Activated T-helper 2 cell treated with anti-CD3 and anti-CD28 coated beads, Interferon-gamma antibody, Interleukin-2, Interleukin-4, amounts not matched to agents 10 μg/mL and 5 μg/mL and 100 μg/mL, durations not matched to agents 14 hours and 24 hours and 36 hours (primary cell): ENCODE data around the gene CFB. TPM values are rescaled to one million over a fixed set of nuclear protein-coding genes. Genes with fewer than 3 reads are reported as not detected.

Source experiments
- DNase-seq: peaks from one replicate; pipeline ENCODE4 v3.0.0; 2021; ENCODE audit warnings: low spot score
- H3K27ac Mint-ChIP-seq: one replicate; pipeline ENCODE4 v1.8.0; 2021; ENCODE audit warnings: mixed read lengths
- H3K27me3 Mint-ChIP-seq: one replicate; pipeline ENCODE4 v1.8.0; 2021; ENCODE audit warnings: low read depth, mixed read lengths
- H3K36me3 Mint-ChIP-seq: one replicate; pipeline ENCODE4 v1.8.0; 2021; ENCODE audit warnings: low read depth, mixed read lengths
- H3K4me1 Mint-ChIP-seq: one replicate; pipeline ENCODE4 v1.8.0; 2021; ENCODE audit warnings: low read depth, mixed read lengths
- H3K4me3 Mint-ChIP-seq: one replicate; pipeline ENCODE4 v1.8.0; 2021; ENCODE audit warnings: low read depth, mild to moderate bottlenecking, moderate library complexity, mixed read lengths
- H3K9me3 Mint-ChIP-seq: one replicate; pipeline ENCODE4 v1.8.0; 2021; ENCODE audit warnings: mixed read lengths
- intact Hi-C: fragments of 100-400 bp; cut with micrococcal nuclease; formaldehyde crosslinking; loops from one replicate; pipeline ENCODE4 v1.15.1; 2023
- total RNA-seq: library from RNA; stranded (reverse); gene quantifications from 2 replicates; pipeline ENCODE4 v1.2.3, GENCODE V29; 2022

CFB gene
- total RNA-seq, 1 donor from 2014 or later = 0.16 TPM

DNA sequence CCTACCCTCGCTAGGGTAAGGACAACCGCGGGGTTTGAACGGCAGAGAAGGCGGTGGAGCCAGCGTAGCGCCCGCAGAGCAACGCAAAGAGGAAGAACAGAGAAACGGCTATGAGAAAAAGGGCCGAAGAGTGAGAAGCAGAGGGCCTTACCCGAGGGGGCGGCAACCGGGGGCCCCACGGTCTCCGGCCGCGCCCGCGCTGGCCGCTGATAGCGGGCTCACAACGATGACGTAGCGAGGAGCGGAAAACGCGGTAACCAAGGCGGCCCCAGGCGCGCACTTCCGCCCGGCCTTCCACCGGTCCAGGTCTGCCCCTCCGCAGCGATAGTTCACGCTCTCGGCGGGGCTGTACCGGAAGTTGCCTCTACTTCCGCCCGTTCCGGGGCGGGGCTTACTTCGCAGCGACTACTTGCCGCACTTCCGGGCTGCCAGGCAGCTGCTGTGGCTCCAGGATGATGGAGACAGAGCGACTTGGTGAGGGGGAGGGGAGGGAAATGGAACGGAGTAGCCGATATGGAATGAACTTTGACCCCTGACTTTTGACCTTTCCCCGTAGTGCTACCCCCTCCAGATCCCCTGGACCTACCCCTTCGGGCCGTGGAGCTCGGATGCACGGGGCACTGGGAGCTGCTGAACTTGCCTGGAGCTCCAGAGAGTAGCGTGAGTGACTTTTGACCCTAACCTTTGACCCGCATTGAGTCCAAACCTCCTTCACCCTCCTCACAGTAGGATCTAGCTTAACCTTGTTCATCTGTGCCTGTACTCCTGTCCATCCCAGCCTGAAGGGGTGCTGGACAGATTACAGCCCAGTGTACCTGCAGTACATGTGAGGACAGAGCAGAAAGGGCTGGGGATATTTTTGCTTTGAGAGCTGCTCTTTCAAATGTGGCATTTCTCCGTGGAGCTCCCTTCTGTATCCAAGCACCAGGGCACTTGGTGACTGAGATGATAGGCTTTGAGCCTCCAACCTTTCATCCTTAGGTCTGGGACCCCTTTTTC lies 13.1 kb downstream of the CFB start, which contains the start of the genes NELFE and SKIC2:
NELFE (minus strand) TSS at position 231 of the 999 bp plus-strand sequence. CDS start 525 bp downstream, outside the sequence.
SKIC2 (plus strand) TSS at position 435 of the 999 bp plus-strand sequence; CDS start at position 453, 18 bp downstream.
- intact Hi-C loops = loop anchor here (1.0 to 10.0 kb wide), 4 partner anchors 13 to 274 kb away; partner anchors contain the start of genes AGPAT1, DXO, EHMT2 and LY6G5C
- Mint-ChIP-seq H3K27me3 (no peaks in the 10 kb centered on the region), H3K4me3 (peak within 1 kb of the TSS; percentile 93), H3K4me1 (peaks cover 25% of the 10 kb centered on the region), H3K27ac (peak within 1 kb of the TSS; percentile 98), H3K9me3 (no peaks in the 10 kb centered on the region), H3K36me3 (peaks cover 74% of the 10 kb centered on the region)
- peak; percentile 99 for DNase-seq

DNA sequence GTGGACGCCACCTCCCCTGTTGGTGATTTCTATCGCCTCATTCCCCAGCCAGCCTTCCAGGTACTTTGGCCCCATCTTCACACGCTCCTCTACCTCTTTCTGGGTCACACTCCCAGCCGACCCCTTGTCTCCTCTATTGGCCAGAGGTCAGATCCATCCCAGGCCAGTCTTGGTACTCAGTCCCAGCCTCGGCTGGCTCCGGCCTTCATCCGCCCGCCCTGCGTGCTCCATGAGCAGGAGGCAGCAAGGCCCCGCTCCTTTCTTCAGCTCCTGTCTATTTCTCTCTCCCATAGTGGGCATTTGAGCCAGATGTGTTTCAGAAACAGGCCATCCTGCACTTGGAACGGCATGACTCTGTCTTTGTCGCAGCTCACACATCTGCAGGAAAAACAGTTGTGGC lies 15.7 kb downstream of the CFB start:
- H3K4me3 Mint-ChIP-seq = no peak overlapping the region
- intact Hi-C loops = no loop called here
- H3K4me1 Mint-ChIP-seq = peaks cover 25% of the 10 kb centered on the region
- no peak overlapping the region for H3K27ac Mint-ChIP-seq
- no peaks in the 10 kb centered on the region for H3K27me3 Mint-ChIP-seq
- no peaks in the 10 kb centered on the region for H3K9me3 Mint-ChIP-seq
- no peak for DNase-seq
- peaks cover 73% of the 10 kb centered on the region for H3K36me3 Mint-ChIP-seq

DNA sequence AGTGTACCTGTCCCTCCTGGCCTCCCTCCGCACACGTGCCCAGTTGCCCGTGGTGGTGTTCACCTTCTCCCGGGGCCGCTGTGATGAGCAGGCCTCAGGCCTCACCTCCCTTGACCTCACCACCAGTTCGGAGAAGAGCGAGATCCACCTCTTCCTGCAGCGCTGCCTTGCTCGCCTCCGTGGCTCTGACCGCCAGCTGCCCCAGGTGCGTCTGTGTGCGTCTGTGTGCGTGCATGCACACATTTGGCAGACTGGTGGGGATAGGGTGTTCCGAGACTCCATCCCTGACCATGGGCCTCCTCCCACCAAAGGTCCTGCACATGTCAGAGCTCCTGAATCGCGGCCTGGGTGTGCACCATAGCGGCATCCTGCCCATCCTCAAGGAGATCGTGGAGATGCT lies 18.0 kb downstream of the CFB start:
- DNase-seq = no peak
- no peaks in the 10 kb centered on the region for H3K9me3 Mint-ChIP-seq
- intact Hi-C loops = no loop called here
- no peak overlapping the region for H3K27ac Mint-ChIP-seq
- peaks cover 10% of the 10 kb centered on the region for H3K4me1 Mint-ChIP-seq
- H3K27me3 Mint-ChIP-seq = no peaks in the 10 kb centered on the region
- H3K36me3 Mint-ChIP-seq = peaks cover 74% of the 10 kb centered on the region
- H3K4me3 Mint-ChIP-seq = no peak overlapping the region

DNA sequence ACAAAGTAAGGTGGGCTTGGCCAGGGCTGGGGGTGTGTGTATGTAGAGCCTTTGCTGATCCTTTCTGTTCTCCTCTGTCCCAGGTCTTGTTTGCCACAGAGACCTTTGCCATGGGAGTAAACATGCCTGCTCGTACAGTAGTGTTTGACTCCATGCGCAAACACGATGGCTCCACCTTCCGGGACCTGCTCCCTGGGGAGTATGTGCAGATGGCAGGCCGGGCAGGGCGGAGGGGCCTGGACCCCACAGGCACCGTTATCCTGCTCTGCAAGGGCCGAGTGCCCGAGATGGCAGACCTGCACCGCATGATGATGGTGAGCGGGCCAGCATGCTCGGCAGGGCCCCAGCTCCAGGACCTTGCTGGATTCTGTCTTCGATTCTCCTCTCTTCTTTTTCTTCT lies 19.8 kb downstream of the CFB start:
- Mint-ChIP-seq H3K27me3 (no peaks in the 10 kb centered on the region), H3K27ac (no peak overlapping the region), H3K36me3 (peaks cover 77% of the 10 kb centered on the region), H3K9me3 (no peaks in the 10 kb centered on the region), H3K4me3 (no peak overlapping the region), H3K4me1 (peaks cover 10% of the 10 kb centered on the region)
- no peak for DNase-seq
- intact Hi-C loops = no loop called here

DNA sequence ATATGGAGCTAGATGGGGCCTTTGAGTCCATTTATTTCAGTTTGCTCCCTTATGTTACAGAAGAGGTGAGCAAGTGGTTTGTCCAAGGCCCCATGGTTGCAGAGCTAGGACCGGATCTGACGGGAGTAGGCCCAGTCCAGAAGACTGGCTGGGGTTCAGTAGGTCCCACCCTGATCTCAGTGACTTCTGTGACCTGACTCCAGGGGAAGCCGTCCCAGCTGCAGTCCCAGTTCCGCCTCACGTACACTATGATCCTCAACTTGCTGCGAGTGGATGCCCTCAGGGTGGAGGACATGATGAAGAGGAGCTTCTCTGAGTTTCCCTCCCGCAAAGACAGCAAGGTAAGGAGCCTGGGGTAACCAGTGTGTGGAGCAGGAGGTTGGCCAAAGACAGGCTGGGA lies 20.6 kb downstream of the CFB start:
- Mint-ChIP-seq H3K4me3 (no peak overlapping the region), H3K27me3 (no peaks in the 10 kb centered on the region), H3K27ac (no peak overlapping the region), H3K4me1 (peaks cover 10% of the 10 kb centered on the region), H3K36me3 (peaks cover 69% of the 10 kb centered on the region), H3K9me3 (no peaks in the 10 kb centered on the region)
- no peak for DNase-seq
- intact Hi-C loops = no loop called here

DNA sequence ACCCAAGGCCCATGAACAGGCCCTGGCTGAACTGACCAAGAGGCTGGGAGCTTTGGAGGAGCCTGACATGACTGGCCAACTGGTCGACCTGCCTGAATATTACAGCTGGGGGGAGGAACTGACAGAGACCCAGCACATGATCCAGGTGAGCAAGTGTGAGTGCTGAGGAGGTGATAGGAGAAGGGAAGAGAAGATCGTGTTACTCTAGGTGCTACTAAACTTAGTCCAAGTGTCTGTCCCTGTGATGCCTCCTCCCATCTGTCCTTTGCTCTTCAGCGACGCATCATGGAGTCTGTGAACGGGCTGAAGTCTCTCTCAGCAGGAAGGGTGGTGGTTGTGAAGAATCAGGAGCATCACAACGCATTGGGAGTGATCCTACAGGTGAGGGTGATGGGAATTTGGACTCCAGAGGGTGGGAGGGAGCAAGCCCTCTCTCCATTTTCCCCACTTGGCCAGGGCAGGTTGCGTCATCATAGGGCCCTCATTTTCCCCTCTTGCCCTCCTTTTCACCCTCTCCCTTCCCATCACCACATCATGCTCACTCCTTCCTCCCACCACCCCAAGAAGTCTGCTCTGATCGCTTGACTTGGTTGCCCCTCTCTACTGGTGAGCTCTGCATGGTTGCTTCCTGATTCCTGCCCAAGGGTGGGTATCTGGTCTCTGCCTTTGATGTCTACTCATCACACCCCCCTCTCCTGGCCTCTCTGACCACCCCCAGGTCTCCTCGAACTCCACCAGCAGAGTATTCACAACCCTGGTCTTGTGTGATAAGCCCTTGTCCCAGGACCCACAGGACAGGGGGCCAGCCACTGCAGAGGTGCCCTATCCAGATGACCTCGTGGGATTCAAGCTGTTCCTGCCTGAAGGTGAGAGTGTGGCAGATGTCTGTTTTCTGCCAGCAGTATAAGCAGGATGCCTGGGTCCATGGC lies 21.4 kb downstream of the CFB start:
- no peak for DNase-seq
- Mint-ChIP-seq H3K9me3 (no peaks in the 10 kb centered on the region), H3K27me3 (no peaks in the 10 kb centered on the region), H3K4me1 (peaks cover 12% of the 10 kb centered on the region), H3K36me3 (peaks cover 62% of the 10 kb centered on the region), H3K27ac (no peak overlapping the region), H3K4me3 (no peak overlapping the region)
- intact Hi-C loops = no loop called here

DNA sequence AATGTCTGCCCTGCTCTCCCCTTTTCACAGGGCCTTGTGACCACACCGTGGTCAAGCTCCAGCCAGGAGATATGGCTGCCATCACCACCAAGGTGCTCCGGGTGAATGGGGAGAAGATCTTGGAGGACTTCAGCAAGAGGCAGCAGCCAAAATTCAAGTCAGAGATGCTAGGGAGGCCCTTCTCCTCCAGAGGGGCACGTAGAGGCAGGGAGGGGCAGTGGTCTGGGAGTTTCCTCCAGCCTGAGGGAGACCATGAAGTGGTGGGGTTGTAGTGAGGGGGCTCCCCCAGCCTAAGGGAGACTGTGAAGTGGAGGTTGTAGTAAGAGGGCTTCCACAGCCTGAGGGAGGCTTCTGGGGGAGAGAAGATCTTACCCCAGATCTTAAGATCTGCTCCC lies 22.0 kb downstream of the CFB start:
- intact Hi-C loops = no loop called here
- no peak overlapping the region for H3K27ac Mint-ChIP-seq
- H3K36me3 Mint-ChIP-seq = peaks cover 55% of the 10 kb centered on the region
- no peak overlapping the region for H3K4me3 Mint-ChIP-seq
- no peaks in the 10 kb centered on the region for H3K27me3 Mint-ChIP-seq
- no peak for DNase-seq
- peaks cover 18% of the 10 kb centered on the region for H3K4me1 Mint-ChIP-seq
- H3K9me3 Mint-ChIP-seq = no peaks in the 10 kb centered on the region

DNA sequence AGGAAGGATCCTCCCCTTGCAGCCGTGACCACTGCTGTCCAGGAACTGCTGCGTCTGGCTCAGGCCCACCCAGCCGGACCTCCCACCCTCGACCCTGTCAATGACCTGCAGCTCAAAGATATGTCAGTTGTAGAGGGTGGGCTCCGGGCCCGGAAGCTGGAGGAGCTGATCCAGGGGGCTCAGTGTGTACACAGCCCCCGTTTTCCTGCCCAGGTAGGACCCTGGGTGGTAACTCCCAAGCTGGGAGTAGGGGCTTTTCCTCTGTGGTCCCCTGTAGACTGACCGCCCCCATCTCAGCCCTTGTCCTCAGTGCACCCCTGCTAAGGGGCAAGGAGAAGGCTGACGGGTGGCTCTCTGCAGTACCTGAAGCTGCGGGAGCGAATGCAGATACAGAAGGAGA lies 22.4 kb downstream of the CFB start:
- no peak for DNase-seq
- H3K9me3 Mint-ChIP-seq = no peaks in the 10 kb centered on the region
- intact Hi-C loops = no loop called here
- H3K36me3 Mint-ChIP-seq = peaks cover 54% of the 10 kb centered on the region
- H3K4me1 Mint-ChIP-seq = peaks cover 22% of the 10 kb centered on the region
- no peaks in the 10 kb centered on the region for H3K27me3 Mint-ChIP-seq
- H3K4me3 Mint-ChIP-seq = no peak overlapping the region
- H3K27ac Mint-ChIP-seq = no peak overlapping the region

DNA sequence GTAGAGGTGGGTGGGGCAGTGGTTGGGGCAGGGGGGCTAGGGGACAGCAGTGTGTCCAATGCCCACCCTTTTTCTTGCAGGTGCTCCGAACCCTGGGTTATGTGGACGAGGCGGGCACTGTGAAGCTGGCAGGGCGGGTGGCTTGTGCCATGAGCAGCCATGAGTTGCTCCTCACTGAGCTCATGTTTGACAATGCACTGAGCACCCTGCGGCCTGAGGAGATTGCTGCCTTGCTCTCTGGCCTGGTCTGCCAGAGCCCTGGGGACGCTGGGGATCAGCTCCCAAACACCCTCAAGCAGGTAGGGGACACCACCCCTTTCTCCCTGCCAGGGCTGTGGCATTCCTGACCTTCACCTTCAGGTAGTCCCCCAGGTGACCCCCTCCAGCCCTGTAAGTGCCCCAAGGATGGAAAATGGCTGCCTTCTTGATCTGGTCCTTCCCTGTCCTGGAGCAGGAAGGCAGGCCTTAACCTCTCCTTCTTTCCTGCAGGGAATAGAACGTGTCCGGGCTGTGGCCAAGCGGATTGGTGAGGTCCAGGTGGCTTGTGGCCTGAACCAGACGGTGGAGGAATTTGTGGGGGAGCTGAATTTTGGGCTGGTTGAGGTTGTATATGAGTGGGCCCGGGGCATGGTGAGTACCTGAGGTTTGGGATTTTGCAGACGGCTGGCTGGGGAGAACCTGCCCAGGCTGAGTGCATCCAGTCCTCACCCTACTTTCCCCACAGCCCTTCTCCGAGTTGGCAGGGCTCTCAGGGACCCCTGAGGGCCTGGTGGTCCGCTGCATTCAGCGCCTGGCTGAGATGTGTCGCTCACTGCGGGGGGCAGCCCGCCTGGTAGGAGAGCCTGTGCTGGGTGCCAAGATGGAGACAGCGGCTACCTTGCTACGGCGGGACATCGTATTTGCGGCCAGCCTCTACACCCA lies 23.2 kb downstream of the CFB start:
- no peak overlapping the region for H3K4me3 Mint-ChIP-seq
- DNase-seq = no peak
- intact Hi-C loops = no loop called here
- no peak overlapping the region for H3K27ac Mint-ChIP-seq
- no peaks in the 10 kb centered on the region for H3K27me3 Mint-ChIP-seq
- H3K9me3 Mint-ChIP-seq = no peaks in the 10 kb centered on the region
- peaks cover 50% of the 10 kb centered on the region for H3K36me3 Mint-ChIP-seq
- peaks cover 23% of the 10 kb centered on the region for H3K4me1 Mint-ChIP-seq

DNA sequence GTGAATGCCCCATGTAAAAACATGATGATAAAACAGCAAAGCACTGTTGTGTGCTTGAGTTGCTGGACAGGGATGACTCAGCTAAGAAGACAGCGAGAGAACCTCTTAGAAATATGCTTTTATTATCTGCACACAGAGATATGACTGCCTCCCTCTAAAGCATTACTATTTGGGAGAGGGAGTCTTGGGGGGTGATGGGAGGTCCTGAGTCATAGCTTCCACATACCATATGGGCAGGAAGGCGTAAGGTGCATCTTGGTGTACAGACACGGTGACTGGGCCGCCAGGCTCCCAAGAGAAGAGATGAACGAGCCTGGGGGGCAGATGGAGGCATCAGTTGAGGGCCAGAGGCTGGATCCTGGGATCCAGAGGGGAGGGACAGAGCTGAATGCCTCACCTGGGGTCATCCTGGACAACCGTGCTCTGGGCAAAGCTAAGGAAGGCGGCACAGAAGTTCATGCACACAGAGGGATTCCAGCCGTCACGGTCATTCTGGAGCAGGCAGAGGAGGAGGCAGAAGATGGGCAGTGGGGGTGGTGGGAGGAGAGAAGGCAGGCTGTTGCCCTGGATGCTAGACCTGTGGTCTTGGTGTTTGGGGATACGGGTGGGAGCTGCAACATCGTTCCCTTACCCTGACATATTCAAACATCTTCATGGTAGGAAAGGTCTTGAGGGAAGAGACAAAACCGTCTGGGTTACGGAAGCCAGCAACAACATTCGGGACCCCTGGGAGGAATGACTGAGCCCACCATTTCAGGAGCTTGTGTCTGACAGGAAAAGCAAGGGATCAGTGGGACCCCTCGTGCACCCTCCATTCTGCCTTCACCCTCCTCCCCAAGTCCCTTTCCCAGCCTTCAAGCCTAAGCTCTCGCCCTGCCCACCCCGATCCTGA lies 24.1 kb downstream of the CFB start:
- no peak for DNase-seq
- H3K4me3 Mint-ChIP-seq = peak overlapping the region; percentile 70
- no peaks in the 10 kb centered on the region for H3K9me3 Mint-ChIP-seq
- H3K36me3 Mint-ChIP-seq = peaks cover 47% of the 10 kb centered on the region
- H3K27me3 Mint-ChIP-seq = no peaks in the 10 kb centered on the region
- intact Hi-C loops = no loop called here
- H3K27ac Mint-ChIP-seq = peak overlapping the region; percentile 99
- peaks cover 28% of the 10 kb centered on the region for H3K4me1 Mint-ChIP-seq

DNA sequence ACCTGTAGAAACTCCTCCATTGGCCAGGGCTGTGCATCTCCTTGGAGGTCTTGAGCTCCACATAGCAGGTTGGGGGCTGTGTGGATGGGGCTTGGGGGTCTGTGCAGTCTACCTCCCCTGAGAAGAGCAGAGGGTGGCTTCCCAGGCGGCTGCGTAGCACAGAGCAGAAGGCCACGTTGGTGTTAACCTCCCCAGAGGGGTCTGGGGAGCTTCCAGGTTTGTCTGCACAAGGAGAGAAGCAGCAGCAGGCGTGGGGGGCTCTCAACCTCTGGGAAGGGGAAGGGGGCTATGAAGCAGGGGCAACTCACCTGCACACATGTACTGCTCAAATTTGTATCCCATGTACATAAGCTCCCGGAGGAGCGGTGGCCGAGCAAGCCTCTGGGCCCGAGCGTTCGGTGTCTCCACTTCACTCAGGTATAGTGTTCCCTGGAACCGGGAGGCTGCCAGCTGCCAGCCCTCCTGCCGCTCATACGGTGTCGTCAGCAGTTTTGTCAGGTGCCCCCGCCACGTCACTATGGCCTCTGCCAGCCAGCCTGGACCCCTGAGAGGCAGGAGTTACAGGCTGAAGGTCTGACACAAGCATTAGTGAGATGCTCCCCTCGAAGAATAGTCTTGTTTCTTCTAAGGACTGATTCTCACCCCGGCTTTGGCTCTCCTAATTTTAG lies 24.8 kb downstream of the CFB start:
- H3K36me3 Mint-ChIP-seq = peaks cover 39% of the 10 kb centered on the region
- H3K9me3 Mint-ChIP-seq = no peaks in the 10 kb centered on the region
- H3K4me1 Mint-ChIP-seq = peaks cover 28% of the 10 kb centered on the region
- intact Hi-C loops = no loop called here
- no peaks in the 10 kb centered on the region for H3K27me3 Mint-ChIP-seq
- peak overlapping the region; percentile 99 for H3K27ac Mint-ChIP-seq
- peak overlapping the region; percentile 94 for H3K4me3 Mint-ChIP-seq
- no peak for DNase-seq
